GM12892 (cell line): ENCODE data around the gene ABLIM1.

Experiments
- POLR2A ChIP-seq: IDR thresholded peaks from 2 replicates; pipeline ENCODE4 v1.6.1; 2011; ENCODE audit warnings: low read depth, low read length, control low read depth
- POLR2AphosphoS5 ChIP-seq: IDR thresholded peaks from 2 replicates; pipeline ENCODE4 v1.6.1; 2011; ENCODE audit warnings: low read depth, low read length, control low read depth

DNA sequence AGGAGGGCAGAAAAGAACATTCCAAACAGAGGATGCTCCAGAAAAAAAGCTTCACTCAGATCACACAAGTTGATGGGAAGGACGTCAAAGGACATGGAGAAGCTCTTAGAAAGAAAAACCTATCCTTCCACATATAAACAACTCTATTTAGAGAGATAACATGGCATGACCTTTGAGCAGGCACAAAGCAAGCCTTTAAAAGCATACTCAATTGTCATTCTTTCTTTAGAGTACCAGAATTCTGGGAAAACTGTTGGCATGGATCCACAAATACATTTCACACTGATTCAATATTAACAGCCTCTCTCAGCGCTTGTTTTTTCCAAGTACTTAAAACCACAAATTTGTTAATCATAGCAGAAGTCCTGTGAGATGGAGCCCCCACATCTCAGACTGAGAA lies 7.3 kb upstream of the ABLIM1 start:
- TF ChIP-seq POLR2A, result no peak
- TF ChIP-seq POLR2AphosphoS5, result no peak
